HG03439 (cell line): ENCODE data around the gene OTX1.

Experiments used
- ATAC-seq: cut with Tn5 transposase; IDR thresholded peaks from one replicate; pipeline ENCODE4 v1.9.1; 2021; ENCODE audit warnings: mild to moderate bottlenecking, moderate library complexity; ENCODE audit not compliant: unreplicated experiment

Gene OTX1

GRCh38 chr2:63046961-63047320, 3.7 kb upstream of the OTX1 start:
- no peak for ATAC-seq

- ATAC-seq = no peak
Observed at GRCh38 chr2:63047321-63048279, 3.0 kb upstream of the OTX1 start.

- no peak for ATAC-seq
Observed at GRCh38 chr2:63048367-63049171, 2.1 kb upstream of the OTX1 start.

GRCh38 chr2:63049211-63049969, 1.2 kb upstream of the OTX1 start:
- ATAC-seq = no peak

GRCh38 chr2:63049970-63050333, 678 bp upstream of the OTX1 start:
- ATAC-seq = no peak

- no peak for ATAC-seq
Observed at GRCh38 chr2:63051042-63051794, 588 bp downstream of the OTX1 start.

GRCh38 chr2:63051795-63052333, 1.2 kb downstream of the OTX1 start:
- ATAC-seq = no peak

GRCh38 chr2:63052411-63053080, 1.9 kb downstream of the OTX1 start:
- ATAC-seq = no peak

GRCh38 chr2:63053081-63053888, 2.7 kb downstream of the OTX1 start:
- ATAC-seq = no peak

- no peak for ATAC-seq
Observed at GRCh38 chr2:63053889-63054602, 3.4 kb downstream of the OTX1 start.

GRCh38 chr2:63054841-63055225, 4.2 kb downstream of the OTX1 start:
- no peak for ATAC-seq

- no peak for ATAC-seq
Observed at GRCh38 chr2:63055226-63056106, 4.8 kb downstream of the OTX1 start.

GRCh38 chr2:63056107-63057050, 5.7 kb downstream of the OTX1 start:
- ATAC-seq = peak; percentile 48

- ATAC-seq = no peak
Observed at GRCh38 chr2:63057249-63058143, 6.9 kb downstream of the OTX1 start.
